ENCODE data around the gene CLEC10A.
"Not testable (repeated sequence)": the region's sequence is repeated elsewhere in the genome, so short reads cannot be mapped to it uniquely, and the experiment has no call there.

CLEC10A gene

DNA sequence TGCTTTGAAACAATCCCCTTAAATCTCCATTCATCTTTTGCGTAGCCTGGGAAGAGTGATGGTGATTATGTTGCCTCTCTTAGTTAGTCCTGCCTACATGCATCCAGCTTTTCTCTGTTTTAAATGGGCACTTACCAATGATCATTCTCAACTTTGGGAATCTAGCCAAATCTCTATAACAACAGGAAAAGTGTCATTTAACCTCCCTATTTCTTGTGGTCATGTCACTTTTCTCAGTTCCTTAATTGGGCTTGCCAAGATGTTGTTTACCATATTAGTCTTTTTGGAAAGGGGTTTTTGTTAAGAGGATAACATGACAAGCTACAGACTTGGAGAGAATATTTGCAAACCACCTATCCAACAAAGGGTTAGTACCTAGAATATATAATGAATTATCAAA is 15.6 kb upstream of the CLEC10A start:
- Mint-ChIP-seq H3K27me3 (ENCODE audit: low read depth) (peaks cover 20% of the 10 kb centered on the region), H3K36me3 (ENCODE audit: low read depth) (no peaks in the 10 kb centered on the region), H3K4me1 (ENCODE audit: low read depth) (no peaks in the 10 kb centered on the region), H3K4me3 (no peak overlapping the region), H3K9me3 (no peaks in the 10 kb centered on the region), H3K27ac (no peak overlapping the region)

DNA sequence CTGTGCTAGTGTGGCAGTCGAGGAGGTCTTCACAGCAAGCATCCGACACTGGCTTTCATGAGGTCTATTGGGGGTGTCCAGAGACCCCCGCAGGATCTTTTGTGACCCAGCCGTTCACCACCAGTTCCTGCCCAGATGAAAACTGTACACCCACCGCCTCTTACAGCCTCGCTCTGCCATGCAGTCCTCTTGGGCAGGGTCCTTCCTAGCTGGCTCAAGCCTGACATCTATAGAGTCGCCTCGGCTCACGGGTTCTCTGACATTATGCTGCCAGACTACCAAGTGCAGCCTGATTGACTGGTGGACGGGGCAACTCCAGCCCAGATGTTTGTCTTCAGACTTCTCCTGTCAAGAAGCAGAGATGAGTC is 14.6 kb upstream of the CLEC10A start:
- Mint-ChIP-seq H3K27ac (no peak overlapping the region), H3K4me1 (ENCODE audit: low read depth) (no peaks in the 10 kb centered on the region), H3K27me3 (ENCODE audit: low read depth) (peaks cover 16% of the 10 kb centered on the region), H3K4me3 (no peak overlapping the region), H3K9me3 (no peaks in the 10 kb centered on the region), H3K36me3 (ENCODE audit: low read depth) (no peaks in the 10 kb centered on the region)

DNA sequence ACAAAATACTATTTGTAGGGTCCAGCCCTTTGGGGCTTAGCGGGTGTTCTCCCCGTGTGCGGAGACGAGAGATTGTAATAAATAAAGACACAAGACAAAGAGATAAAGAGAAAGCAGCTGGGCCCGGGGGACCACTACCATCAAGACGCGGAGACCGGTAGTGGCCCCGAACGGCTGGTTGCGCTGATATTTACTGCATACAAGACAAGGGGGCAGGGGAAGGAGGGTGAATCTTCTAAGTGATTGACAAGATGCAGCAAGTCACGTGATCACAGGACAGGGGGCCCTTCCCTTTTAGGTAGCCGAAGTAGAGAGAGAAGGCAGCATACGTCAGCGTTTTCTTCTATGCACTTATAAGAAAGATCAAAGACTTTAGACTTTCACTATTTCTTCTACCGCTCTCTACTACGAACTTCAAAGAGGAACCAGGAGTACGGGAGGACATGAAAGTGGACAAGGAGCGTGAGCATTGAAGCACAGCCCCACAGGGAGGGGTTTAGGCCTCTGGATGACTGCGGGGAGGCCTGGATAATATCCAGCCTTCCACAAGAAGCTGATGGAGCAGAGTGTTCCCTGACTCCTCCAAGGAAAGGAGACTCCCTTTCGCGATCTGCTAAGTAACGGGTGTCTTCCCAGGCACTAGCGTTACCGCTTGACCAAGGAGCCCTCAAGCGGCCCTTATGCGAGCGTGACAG is 11.4 kb upstream of the CLEC10A start:
- not testable (repeated sequence) for H3K9me3 Mint-ChIP-seq; H3K4me1 Mint-ChIP-seq (ENCODE audit: low read depth); H3K27ac Mint-ChIP-seq; H3K4me3 Mint-ChIP-seq; H3K36me3 Mint-ChIP-seq (ENCODE audit: low read depth)
- peaks cover 16% of the 10 kb centered on the region for H3K27me3 Mint-ChIP-seq (ENCODE audit: low read depth)

DNA sequence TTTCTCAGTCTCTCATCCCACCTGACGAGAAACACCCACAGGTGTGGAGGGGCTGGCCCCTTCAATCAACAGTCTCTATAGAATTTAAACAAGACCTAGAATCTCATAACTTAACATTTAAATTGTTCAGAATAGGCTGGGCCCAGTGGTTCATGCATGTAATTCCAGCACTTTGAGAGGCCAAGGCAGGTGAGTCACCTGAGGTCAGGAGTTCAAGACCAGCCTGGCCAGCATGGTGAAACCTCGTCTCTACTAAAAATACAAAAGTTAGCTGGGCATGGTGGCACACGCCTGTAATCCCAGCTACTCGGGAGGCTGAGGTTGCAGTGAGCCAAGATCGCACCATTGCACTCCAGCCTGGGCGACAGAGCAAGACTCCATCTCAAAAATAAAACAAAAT is 9.5 kb upstream of the CLEC10A start:
- not testable (repeated sequence) for H3K27ac Mint-ChIP-seq; H3K4me3 Mint-ChIP-seq; H3K36me3 Mint-ChIP-seq (ENCODE audit: low read depth); H3K9me3 Mint-ChIP-seq; H3K4me1 Mint-ChIP-seq (ENCODE audit: low read depth)
- peaks cover 14% of the 10 kb centered on the region for H3K27me3 Mint-ChIP-seq (ENCODE audit: low read depth)

DNA sequence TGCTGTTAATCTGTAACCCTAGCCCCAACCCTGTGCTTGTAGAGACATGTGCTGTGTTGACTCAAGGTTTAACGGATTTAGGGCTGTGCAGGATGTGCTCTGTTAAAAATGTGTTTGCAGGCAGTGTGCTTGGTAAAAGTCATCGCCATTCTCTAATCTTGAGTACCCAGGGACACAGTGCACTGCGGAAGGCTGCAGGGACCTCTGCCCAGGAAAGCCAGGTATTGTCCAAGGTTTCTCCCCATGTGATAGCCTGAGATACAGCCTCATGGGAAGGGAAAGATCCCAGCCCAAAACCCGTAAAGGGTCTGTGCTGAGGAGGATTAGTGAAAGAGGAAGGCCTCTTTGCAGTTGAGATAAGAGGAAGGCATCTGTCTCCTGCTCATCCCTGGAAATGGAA is 8.4 kb upstream of the CLEC10A start:
- H3K9me3 Mint-ChIP-seq, H3K27ac Mint-ChIP-seq, H3K4me3 Mint-ChIP-seq: not testable (repeated sequence)

DNA sequence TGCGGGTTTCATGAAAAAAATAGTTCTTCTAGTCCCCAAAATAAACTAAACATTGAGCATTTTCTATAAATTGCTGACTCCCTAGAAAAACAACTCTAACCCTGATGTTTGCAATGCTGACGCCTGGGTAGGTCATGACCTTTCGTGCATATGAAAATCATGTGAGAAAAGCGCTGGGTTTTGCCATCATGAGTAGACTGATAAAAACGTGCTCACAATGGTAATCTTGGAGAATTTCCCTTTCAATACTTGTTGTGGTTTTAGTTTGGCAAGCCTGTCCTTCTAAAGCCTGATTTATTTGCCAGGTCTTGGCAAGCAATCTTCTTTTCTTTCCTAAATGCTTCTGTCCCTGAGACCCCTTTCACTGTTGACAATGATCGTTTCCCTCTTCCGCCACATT is 4.0 kb upstream of the CLEC10A start:
- Mint-ChIP-seq H3K27ac (no peak overlapping the region), H3K9me3 (no peaks in the 10 kb centered on the region), H3K4me3 (no peak overlapping the region), H3K4me1 (ENCODE audit: low read depth) (peaks cover 23% of the 10 kb centered on the region), H3K36me3 (ENCODE audit: low read depth) (no peaks in the 10 kb centered on the region), H3K27me3 (ENCODE audit: low read depth) (peaks cover 19% of the 10 kb centered on the region)

More for the DNA sequence above, 8.4 kb upstream of the CLEC10A start:
- H3K36me3 Mint-ChIP-seq (ENCODE audit: low read depth); H3K4me1 Mint-ChIP-seq (ENCODE audit: low read depth): not testable (repeated sequence)
- H3K27me3 Mint-ChIP-seq (ENCODE audit: low read depth) = peaks cover 18% of the 10 kb centered on the region

DNA sequence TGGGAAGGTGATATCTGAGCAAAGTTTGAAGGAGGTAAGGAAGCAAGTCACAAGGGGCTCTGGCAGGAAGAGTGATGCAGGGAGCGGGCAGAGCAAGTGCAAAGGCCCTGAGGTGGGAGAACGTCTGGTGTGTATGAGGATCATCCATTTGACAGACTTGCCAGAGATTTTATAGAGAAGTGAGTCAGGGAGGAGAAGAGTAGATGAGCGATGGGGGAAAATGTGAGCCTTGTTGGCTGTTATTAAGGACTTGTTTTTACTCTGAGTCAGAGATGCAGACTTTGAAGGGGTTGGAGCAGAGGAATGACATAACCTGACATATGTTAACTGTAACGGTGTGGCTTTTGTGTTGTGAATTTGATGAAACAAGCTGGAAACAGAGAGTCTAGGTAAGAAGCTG is 3.5 kb upstream of the CLEC10A start:
- Mint-ChIP-seq H3K9me3 (no peaks in the 10 kb centered on the region), H3K27me3 (ENCODE audit: low read depth) (peaks cover 19% of the 10 kb centered on the region), H3K36me3 (ENCODE audit: low read depth) (no peaks in the 10 kb centered on the region), H3K4me1 (ENCODE audit: low read depth) (peaks cover 23% of the 10 kb centered on the region), H3K4me3 (no peak overlapping the region), H3K27ac (no peak overlapping the region)

DNA sequence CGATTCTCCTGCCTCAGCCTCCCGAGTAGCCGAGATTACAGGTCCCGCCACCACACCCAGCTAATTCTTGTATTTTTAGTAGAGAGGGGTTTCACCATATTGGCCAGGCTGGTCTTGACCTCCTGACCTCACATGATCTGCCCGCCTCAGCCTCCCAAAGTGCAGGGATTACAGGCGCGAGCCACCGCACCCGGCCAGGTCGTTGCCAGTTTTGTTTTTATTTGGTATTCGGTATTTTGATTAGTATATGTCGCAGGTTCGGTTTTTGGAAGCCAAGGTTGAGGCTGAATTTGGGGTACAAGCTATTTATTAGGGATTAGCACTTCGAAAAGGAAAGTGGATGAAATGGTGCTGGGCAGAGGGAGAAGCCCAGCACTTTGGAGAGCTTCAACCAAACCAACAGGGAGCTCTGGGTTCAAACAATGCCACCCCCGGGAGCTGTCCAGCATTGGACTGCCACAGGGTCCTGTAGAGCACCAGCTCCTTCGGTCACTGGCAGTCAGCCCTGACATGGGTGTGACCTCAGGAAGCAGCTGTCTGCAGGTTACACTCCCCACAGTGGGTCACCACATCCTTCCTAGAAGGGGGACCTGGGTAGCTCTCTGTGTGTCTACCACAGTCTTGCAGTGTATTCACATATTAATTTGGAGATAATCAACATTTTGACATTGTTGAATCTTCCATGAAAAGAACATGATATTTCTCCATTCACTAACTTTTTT is 1.5 kb upstream of the CLEC10A start:
- H3K4me1 Mint-ChIP-seq (ENCODE audit: low read depth) = peaks cover 23% of the 10 kb centered on the region
- no peak overlapping the region for H3K27ac Mint-ChIP-seq
- peaks cover 19% of the 10 kb centered on the region for H3K27me3 Mint-ChIP-seq (ENCODE audit: low read depth)

DNA sequence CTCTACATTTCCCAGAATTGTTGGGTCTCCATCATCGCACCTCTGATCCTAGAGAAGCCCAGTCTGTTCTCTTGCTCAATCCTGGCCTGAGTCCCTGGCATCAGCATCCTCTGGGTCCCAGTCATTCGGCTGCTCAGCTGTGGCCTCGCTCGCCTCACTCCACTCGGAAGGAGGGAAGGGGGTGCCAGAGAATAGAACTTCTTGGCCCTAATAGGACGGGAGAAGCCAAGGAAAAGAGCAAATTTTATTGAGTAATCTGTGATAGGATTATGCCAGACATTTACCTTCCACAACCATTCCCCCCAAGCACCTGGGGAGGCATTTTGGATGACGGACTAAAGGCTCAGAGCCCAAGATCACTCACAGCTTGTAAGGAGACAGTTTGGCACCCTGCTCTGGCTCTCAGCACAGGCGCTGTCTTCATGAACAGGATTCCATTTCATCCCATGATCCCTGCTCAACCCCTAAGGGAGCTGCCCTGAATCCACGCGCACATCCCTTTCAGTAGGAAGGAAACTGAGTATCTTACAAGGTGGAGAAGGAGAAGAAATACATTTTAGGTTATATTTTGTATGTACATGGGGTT is 498 bp upstream of the CLEC10A start:
- no peaks in the 10 kb centered on the region for H3K9me3 Mint-ChIP-seq
- H3K27me3 Mint-ChIP-seq (ENCODE audit: low read depth) = peaks cover 19% of the 10 kb centered on the region
- no peaks in the 10 kb centered on the region for H3K36me3 Mint-ChIP-seq (ENCODE audit: low read depth)
- no peak overlapping the region for H3K27ac Mint-ChIP-seq
- peaks cover 23% of the 10 kb centered on the region for H3K4me1 Mint-ChIP-seq (ENCODE audit: low read depth)
- H3K4me3 Mint-ChIP-seq = no peak overlapping the region

More for the DNA sequence above, 1.5 kb upstream of the CLEC10A start:
- H3K36me3 Mint-ChIP-seq (ENCODE audit: low read depth) = no peaks in the 10 kb centered on the region
- peak overlapping the region; percentile 1 for H3K4me3 Mint-ChIP-seq
- H3K9me3 Mint-ChIP-seq = no peaks in the 10 kb centered on the region

DNA sequence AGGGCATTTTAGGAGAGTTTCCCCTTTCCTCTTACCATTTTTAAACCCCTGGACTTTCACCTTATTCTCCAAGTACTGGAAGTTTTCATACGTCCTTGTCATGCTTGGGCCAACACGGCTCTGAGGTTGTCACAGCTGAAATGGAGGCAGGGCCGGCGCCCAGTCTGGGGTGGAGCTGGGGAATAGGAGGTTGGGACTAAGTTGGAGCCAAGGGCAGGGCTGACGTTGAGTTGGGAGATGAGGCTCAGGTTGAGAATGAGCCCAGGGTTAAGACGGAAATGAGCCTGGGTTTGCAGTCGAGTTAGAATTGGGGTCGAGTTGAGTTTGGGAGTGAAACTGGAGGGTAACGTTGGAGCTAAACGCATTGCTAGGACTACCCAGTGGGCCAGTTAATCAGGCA is 1.3 kb downstream of the CLEC10A start:
- Mint-ChIP-seq H3K27me3 (ENCODE audit: low read depth) (peaks cover 12% of the 10 kb centered on the region), H3K27ac (no peak overlapping the region)

DNA sequence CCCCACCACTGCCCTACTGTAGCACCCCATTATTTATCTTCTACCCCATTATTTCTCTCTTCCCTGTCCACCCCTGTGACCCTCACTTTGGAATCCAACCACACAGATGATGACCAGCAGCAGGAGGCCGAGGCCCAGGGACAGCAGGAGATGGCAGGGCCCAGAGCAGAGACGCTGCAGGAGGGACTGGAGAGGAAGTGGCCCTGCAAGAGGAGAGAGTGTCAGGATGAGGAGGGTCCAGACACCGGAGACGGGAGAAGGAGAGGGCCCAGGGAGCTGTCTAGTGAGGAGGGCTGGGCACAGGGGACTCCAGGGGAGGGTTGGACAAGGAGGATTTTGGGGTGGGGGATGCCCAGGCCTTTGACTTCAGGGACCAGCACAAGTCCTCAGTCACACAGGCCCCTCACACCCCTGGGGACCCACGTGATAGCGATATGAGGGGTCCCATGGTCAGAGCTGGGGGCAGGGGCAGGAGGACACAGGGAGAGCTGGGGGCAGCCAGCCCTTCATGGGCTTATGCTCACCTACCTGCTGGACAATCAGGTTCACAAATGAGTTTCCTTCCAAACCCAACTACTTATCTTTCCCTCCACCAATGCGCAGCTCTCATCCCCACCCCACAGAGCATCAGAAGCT is 2.0 kb downstream of the CLEC10A start:
- Mint-ChIP-seq H3K4me3 (no peak overlapping the region), H3K4me1 (ENCODE audit: low read depth) (peaks cover 18% of the 10 kb centered on the region), H3K27me3 (ENCODE audit: low read depth) (peaks cover 10% of the 10 kb centered on the region), H3K36me3 (ENCODE audit: low read depth) (no peaks in the 10 kb centered on the region), H3K9me3 (no peaks in the 10 kb centered on the region), H3K27ac (peak overlapping the region; percentile 50)

More for the DNA sequence above, 1.3 kb downstream of the CLEC10A start:
- H3K4me3 Mint-ChIP-seq = no peak overlapping the region
- H3K36me3 Mint-ChIP-seq (ENCODE audit: low read depth) = no peaks in the 10 kb centered on the region
- no peaks in the 10 kb centered on the region for H3K9me3 Mint-ChIP-seq
- H3K4me1 Mint-ChIP-seq (ENCODE audit: low read depth) = peaks cover 18% of the 10 kb centered on the region

DNA sequence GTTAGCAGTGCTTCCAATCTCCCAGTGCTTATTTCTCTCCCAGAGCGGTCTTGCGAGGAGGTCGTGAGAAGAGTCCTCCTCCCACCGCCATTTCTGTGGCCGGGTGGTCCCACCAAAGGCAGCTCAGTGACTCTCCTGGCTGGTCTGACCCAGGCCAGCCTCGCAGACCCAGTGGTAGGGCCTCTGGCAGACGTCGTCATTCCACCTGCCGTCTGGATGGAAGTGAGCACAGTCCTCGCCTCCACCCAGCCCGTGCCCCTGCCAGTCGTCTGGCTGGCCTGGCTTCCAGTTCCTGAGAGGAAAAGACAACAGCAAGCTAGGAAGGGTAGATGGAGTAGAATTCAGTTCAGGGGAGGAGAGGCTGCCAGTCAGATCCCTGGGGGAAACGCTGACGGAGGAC is 5.1 kb downstream of the CLEC10A start:
- Mint-ChIP-seq H3K9me3 (no peaks in the 10 kb centered on the region), H3K36me3 (ENCODE audit: low read depth) (no peaks in the 10 kb centered on the region), H3K27ac (no peak overlapping the region), H3K4me1 (ENCODE audit: low read depth) (no peaks in the 10 kb centered on the region), H3K27me3 (ENCODE audit: low read depth) (peaks cover 18% of the 10 kb centered on the region), H3K4me3 (no peak overlapping the region)

DNA sequence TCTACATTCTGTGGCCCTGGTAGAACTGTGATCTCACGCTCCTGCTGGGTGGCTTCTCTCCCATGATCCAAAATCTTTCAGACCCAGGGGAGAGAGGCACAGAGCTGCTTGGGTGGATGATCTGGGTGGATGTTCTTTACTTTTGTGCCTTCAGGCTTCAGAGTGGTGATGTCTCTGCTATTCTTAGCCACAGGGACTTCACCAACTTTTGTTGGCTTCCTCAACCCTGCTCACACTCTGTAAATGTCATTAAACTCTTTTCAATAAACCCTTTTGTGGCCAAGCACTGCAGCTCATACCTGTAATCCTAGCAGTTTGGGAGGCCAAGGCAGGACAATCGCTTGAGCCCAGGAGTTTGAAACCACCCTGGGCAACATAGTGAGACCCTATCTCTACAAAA is 7.6 kb downstream of the CLEC10A start:
- no peak overlapping the region for H3K27ac Mint-ChIP-seq
- H3K27me3 Mint-ChIP-seq (ENCODE audit: low read depth) = peaks cover 22% of the 10 kb centered on the region
- H3K4me1 Mint-ChIP-seq (ENCODE audit: low read depth) = no peaks in the 10 kb centered on the region
- peaks cover 2% of the 10 kb centered on the region for H3K36me3 Mint-ChIP-seq (ENCODE audit: low read depth)
- no peak overlapping the region for H3K4me3 Mint-ChIP-seq
- peaks cover 15% of the 10 kb centered on the region for H3K9me3 Mint-ChIP-seq

DNA sequence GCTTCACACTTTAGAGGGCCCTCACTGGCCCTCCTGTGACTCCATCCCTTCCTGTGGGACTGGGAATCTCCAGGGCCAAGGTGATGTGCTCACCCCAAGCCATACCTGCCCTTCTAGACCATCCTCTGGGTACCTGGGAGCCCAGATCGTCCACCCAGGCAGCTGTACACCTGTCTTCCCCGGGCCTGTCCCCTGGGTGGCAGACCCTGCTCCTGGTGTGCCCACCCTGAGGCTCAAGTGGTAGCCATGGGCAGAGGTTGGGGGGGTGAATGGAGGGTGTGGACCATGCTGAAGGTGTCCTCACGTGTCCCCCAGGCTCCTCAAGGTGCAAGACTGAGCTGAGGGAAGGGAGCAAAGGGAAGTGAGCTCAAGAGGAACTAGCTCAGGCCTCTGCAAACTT is 9.3 kb downstream of the CLEC10A start:
- Mint-ChIP-seq H3K36me3 (ENCODE audit: low read depth) (peaks cover 2% of the 10 kb centered on the region), H3K27me3 (ENCODE audit: low read depth) (peaks cover 22% of the 10 kb centered on the region), H3K4me3 (no peak overlapping the region), H3K4me1 (ENCODE audit: low read depth) (no peaks in the 10 kb centered on the region), H3K9me3 (peaks cover 17% of the 10 kb centered on the region), H3K27ac (no peak overlapping the region)

DNA sequence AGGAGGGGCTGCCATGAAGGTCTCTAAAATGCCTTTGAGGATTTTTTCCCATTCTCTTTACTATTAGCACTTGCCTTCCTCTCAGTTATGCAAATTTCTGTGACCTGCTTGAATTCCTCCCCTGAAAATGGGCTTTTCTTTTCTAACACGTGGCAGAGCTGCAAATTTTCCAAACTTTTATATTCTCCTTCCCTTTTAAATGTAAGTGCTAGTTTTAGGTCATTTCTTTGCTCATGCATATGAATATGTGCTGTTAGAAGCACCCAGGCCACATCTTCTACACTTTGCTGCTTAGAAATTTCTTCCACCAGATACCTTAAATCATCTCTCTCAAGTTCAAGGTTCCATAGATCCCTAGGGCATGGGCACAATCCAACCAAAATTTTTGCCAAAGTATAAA is 11.8 kb downstream of the CLEC10A start:
- Mint-ChIP-seq H3K4me3 (no peak overlapping the region), H3K27ac (no peak overlapping the region), H3K27me3 (ENCODE audit: low read depth) (peaks cover 18% of the 10 kb centered on the region), H3K36me3 (ENCODE audit: low read depth) (peaks cover 2% of the 10 kb centered on the region), H3K9me3 (peaks cover 17% of the 10 kb centered on the region), H3K4me1 (ENCODE audit: low read depth) (no peaks in the 10 kb centered on the region)

Measured in T-helper 1 cell treated with Interleukin-12 subunit alpha and Interleukin-12 subunit beta and Interleukin-4 antibody, amounts not matched to agents 30 μg/mL and 1 μg/mL, for 36 hours (primary cell).